GM10847 (cell line): ENCODE data around the gene ACY1.

ENCODE experiments used
- POLR2A ChIP-seq: IDR thresholded peaks from 2 replicates; pipeline ENCODE4 v1.6.1; 2011; ENCODE audit not compliant: insufficient read length; ENCODE audit errors: extremely low read depth

The ACY1 gene

DNA sequence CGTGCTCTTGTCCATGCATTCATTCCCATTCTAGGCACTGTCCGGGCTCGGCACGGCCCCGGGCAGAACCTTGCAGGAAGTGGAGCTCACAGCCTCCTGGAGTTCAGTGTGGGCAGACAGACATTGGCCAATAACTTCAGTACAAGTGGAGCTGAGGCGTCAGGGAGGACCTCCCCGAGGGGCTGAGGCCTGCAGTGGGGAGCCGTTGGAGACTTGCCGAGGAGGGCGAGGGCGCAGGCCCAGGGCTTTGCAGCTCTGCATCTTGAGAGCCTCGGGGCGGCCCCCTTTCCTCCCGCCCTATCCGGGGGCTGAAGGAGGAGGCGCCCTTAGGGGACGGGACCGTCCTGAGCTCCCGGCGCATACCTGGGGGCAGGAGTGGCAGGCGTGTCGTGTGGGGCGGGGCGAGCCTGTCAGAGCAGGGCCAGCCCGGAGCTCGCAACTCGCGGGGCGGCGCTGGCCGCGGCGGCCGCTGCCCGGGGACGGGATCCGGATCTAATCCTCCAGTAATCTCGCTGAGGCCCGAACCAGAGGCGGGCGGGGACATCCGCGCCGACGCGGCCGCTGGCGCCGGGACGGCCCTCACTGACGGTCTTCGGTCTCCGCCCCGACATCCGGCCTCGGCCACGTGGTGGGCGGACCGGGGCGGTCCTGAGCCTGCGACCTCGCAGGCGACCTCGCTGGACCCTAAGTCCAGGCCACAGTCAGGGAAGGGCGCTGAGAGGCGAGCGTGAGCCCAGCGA, at the start of gene ACY1:
ACY1 (plus strand) TSS at position 698 of the 740 bp plus-strand sequence. CDS start 530 bp downstream, outside the sequence.
- peak; percentile 74 for TF ChIP-seq POLR2A

DNA sequence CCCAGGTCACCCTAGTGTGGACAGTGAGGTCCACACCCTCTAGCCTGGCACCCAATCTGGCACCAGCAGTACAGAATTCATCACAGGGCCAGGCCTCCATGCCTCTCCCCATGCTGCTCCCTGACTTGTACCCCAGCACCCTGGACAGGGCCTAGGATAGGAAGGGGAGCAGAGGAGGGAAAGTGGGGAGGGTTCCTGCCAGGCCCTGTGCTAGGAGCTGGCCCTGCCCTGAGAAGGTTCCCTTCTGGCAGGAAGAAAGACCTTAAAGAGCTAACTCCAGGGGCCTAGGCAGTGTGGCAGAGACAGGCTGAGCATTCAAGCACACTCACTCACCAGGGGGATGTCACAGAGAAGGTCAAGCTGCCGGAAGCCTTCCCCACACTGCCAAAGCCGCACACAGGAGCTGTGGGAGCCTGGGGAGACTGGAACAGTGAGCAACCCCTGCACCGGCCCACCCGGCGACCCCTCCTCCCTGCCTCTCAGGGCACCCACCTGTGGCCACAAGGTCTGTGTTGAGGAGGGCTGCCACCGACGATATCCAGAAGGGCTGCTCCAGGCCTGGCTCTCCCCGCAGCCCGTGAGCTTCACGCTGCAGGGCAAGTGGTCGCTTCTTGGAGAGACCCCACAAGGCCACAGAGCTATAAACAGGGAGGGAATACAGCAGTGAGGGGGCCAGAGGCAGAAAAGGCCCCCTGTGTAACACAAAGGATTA, 49.0 kb upstream of the ACY1 start:
- TF ChIP-seq POLR2A = no peak

DNA sequence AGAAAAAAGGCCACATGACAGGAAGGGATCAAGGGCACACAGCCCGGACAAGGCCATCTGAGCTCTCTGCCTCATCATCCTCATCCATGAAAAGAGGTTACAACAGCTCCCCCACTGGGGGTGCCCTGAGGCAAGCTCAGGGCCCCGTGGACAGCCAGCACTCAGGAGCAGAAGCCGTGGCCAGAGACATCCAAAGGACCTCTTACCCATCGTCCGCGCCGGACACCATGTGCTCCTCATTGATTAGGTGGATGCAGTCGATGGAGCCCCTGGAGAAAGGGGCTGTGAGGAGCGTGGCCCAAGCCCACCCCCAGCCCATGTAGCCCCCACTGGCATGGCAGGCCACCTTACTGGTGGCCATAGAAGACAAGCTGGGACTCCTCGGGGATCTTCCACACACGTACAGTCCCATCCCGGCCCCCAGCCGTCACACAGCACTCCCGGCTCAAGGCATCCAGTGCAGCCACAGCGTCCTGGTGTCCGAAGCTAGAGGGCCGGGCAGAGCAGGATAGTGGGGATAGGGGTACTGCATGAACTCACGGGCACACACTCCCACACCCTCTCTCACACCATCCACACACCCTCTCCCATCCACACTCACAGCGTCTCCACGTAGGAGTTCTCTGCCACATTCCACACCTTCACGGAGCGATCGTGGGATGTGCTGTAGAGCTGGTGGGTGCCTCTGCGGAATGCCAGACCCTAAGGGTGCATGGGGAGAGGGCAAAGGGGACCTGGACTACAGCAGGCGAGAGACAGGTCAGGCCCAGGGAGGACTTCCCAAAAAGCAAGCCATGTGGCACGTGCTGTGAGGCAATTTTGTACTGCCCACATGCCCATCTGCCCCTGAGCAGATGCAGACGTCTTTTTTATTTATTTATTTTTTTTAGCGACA, 48.1 kb upstream of the ACY1 start:
- no peak for TF ChIP-seq POLR2A

DNA sequence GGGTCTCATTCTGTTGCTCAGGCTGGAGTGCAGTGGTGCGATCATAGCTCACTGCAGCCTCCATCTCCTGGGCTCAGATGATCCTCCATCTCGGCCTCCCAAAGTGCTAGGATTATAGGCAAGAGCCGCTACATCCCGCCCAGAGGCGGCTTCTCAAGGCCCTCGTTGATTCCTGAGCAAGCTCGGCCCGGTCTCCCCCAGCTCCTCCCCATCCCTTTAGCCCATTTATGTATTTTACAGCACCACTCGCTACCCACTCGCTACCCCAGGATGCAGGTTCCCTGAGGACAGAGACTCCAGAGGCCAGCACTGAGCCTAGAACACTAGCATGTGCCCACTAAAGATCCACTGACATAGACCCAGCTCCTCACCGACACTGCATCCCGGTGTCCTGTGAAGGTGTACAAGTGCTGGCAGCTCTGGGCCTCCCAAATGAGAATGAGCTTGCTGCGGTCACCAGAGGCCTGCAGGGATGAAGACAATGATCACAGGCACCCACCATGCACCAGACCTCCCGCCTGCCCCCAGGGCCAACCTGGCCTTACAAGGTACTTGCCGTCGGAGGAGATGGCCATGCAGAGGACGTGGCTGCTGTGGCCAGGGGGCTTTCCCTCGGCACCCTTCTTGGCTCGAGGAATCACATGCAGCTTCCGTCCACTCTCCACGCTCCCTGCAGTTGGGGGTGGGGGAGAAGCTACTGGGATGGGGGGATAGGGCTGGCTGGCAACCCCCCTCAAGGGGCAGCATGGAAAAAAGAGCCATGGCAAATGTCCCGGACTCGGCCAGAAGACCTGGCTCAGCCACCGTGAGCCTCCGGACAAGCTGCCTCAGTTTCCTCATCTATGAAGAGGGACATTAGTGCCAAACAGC, 47.2 kb upstream of the ACY1 start:
- no peak for TF ChIP-seq POLR2A

DNA sequence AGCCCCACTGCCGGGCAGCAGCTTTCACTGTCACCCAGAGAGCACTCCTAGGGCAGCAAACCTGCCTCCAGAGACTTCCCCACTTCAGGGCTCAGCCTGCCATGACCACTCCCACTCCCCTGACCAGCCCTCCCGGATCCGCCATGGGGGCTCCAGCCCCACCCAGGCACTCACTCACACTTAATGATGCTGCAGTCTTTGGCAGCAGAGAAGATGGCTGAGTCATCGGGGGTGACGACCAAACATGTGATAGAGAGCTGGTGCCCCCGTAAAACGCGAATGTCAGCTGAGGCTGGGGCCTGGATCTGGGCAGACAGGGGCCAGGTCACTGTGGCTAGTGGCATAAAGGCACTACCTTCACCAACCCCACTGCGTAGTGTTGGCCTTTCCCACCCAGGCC, 46.3 kb upstream of the ACY1 start:
- TF ChIP-seq POLR2A = no peak

DNA sequence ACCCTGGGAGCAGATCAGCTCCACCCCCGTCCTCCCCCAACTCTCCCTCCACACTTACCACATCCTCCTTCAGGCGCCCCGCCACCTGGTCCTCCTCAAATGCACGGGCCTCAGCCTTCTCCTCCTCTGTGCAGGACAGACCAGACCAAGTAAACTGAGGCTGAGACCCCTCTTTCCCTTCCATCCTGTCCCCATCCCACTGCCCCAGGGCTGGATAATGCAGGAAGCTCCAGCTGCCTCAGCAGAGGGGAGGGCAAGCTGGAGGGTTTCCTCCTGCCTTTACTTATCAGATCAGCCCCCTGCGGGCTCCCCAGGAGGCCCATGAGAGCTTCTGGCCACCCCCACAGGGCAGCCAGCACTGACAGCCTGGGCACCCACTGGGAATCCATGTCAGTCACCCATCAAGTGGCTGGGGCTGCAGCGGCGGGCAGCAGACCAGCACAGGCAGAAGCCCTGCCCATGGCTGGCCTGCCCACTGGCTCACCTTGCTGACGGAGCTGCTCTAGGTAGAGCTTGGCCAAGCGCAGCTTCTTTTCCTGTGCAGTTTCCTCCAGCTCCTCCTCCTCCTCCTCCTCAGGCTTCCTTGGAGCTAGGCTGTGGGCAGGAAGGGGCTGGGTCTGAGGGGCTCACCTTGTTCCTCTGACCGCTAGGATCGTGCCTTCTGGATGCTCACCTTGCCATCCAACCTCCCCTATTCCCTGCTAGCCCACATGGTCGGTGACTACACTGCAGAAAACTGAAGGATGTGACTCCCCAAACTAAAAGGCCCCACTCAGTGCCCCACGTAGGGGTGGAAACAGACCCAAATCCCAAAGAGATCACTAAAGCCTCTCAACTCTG, 45.5 kb upstream of the ACY1 start:
- no peak for TF ChIP-seq POLR2A

DNA sequence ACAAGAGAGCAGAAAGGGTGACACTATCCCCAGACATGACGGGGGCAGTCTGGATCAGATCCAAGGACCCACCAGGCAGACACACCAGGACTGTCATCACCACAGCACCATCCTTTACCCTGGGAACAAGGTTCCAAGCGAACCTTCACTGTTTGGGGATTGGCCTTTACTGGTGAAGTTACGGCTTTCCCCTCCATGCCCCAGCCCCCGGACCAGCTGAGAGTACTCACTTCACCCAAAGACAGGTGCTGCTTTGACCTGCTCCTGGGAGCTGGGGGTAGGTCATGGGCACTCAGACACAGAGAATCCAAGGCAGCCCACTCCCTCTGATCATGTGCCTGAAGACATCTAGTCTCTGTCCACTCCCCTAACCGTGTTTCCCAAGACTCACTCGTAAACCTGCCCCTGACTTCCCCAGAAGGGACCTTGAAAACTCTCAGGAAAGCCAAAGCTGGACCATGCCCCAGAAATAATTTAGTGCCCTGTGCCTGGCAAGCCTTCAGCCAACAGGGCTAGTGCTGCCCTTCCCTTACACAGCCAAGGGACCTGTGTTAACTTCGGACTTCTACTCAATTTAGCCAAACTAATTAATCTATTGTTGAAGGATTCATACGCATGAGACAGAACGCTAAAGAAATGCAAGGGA, 44.4 kb upstream of the ACY1 start:
- no peak for TF ChIP-seq POLR2A

DNA sequence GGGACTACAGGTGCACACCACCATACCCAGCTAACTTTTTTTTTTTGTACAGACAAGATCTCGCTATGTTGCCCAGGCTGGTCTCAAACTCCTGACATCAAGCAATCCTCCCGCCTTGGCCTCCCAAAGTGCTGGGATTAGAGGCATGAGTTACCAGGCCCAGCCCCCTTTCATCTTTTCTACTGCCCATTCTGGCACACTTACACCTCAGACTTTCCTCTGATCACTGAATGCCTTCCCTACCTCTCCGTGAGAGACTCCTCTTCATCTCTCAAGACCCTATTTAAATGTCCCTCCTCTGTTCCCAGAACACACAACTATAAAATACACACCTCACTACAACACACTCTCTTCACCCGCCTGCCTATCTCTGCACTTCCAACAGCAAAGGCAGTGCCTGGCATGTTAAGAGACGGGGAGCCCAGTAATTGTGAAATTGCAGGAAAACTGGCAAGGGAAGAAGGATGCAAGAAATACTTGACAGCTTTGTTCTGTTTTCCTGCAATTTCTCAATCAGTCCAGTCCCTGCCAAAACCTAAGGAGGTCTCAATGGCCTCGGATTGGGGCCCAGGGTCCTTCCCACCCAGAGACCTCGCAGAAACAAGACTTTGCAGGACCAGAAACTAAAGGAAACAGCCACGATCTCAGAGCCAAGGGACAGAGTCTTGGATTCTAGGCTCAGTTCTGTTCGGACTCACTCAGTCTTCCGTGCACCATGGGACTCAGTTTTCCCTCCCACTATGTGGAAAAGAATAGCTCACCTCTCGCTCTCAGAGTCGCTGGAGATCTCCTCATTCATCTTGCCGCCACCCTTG, 42.5 kb upstream of the ACY1 start:
- TF ChIP-seq POLR2A = no peak

DNA sequence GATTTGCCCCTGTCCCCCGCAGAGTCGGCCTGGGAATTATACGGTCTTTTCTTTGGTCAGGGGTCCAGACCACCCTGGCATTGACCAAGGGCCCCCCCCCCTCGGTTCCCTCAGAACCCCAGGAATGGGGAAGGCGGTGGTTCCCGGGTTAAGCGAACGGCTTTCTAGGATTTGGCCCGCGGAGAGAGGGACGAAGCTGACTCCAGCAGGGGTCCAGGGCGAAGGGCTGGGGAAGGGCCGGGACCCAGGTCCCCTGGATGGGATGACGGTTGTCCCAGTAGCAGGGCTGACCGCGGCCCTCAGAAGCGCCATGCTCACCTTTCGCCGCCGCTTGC, 41.9 kb upstream of the ACY1 start:
- no peak for TF ChIP-seq POLR2A

DNA sequence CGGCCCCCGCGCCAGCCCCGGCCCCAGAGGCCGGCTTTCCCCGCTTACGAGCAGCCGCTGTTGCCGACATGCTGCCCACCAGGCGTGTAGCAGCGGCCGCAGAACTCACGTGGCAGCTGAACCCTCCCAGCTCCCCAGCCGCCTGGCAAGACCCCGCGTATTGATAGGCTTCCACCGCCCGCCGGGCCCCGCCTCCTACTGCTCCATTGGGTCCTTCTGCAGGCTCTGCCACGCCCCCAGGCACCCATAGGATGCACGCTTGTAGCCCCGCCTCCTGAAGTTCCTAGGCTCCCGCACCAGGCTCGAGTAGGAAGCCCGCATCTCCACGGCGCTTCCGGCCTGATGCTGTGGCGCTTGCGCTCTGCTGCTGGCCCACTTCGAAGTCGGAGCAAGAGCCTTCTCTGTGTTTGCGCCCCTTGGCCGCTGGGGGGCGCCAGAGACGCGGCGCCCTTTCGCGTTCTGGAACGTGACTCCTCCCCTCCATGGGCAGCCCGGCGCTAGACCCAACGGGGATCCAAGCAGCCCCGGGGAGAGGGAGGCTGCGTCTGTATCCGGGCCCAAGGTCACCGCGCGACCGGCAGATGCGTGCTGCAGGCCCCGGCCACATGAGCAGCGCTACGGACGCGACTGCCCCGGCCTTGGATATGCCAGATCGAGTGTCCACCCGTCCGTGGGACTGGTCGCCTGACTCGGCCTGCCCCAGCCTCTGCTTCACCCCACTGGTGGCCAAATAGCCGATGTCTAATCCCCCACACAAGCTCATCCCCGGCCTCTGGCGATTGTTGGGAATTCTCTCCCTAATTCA, 41.3 kb upstream of the ACY1 start, which contains the start of the genes PARP3 and RRP9:
PARP3 (plus strand) TSS at position 566 of the 805 bp plus-strand sequence. CDS start 993 bp downstream, outside the sequence.
RRP9 (minus strand) TSS at position 107 of the 805 bp plus-strand sequence; CDS start at position 70, 37 bp downstream.
- peak; percentile 72 for TF ChIP-seq POLR2A

DNA sequence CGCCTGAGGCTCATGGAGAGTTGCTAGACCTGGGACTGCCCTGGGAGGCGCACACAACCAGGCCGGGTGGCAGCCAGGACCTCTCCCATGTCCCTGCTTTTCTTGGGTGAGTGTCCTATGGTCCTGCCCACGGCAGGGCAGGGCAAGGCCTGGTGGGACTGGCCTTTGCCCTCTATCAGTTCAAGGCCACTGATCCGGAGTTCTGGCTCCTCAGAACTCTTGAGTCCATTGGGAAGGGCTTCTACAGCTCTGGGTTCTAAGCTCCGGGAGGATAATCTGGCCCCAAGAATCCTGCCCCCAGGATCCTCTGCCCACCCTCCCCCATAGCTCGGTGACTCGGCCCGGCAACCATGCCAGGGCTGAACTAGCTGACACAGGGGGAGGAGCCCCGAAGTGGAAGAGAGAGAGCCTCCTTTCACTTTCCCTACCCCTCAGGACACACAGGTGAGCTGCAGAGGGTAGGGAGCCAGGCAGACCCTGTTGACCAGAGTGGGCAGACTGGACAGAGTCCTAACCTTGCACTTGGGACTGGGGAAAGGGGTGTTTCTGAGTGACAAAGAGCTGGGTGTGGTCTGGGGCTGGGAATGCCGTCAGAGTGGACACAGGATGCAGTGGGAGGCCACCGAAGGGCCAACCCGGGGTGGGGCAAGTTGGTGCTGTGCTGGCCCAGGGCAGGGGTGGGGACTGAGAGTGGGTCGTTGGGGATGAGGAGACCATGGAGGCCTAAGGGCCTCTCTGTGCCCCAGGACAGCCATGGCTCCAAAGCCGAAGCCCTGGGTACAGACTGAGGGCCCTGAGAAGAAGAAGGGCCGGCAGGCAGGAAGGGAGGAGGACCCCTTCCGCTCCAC, 40.5 kb upstream of the ACY1 start:
- TF ChIP-seq POLR2A = no peak
